CD8-positive, alpha-beta memory T cell (primary cell): Measurements from ENCODE around the gene CCDC88C. TPM values are rescaled to one million over a fixed set of nuclear protein-coding genes. Genes with fewer than 3 reads are reported as not detected.
A peak's percentile ranks its signal among the peaks of the same experiment; 100 is the strongest.

ENCODE experiments used
- CTCF ChIA-PET: fragments of 350-600 bp; sonication (Branson Sonifier 250); formaldehyde crosslinking; loops from one replicate; lab custom pipeline; 2021; ENCODE audit warnings: antibody characterized with exemption; lab: Charles Lee
- POLR2A ChIA-PET: fragments of 350-600 bp; sonication (Branson Sonifier 250); formaldehyde crosslinking; loops from one replicate; lab custom pipeline; 2021; ENCODE audit warnings: antibody characterized with exemption; lab: Charles Lee
- DNase-seq, 5 donors: peaks; one replicate each; pipeline versions ENCODE4 v3.0.0 to v3.0.0-alpha.2; 2020 to 2022; ENCODE audit warnings: mixed read lengths in 1 of 5
- H3K27ac ChIP-seq: one replicate; pipeline ENCODE4 v1.7.0; 2013; ENCODE audit warnings: low read depth, mild to moderate bottlenecking, low read length, moderate library complexity
- H3K27me3 ChIP-seq: 2 replicates; pipeline ENCODE4 v1.7.0; 2013; ENCODE audit warnings: low read length, mild to moderate bottlenecking; ENCODE audit not compliant: insufficient read depth, poor library complexity, severe bottlenecking
- H3K36me3 ChIP-seq: 2 replicates; pipeline ENCODE4 v1.7.0; 2013; ENCODE audit warnings: mild to moderate bottlenecking, low read length, moderate library complexity; ENCODE audit not compliant: insufficient read depth
- H3K4me1 ChIP-seq: 2 replicates; pipeline ENCODE4 v1.7.0; 2013; ENCODE audit warnings: mild to moderate bottlenecking, low read length, moderate library complexity; ENCODE audit not compliant: insufficient read depth
- H3K4me3 ChIP-seq: 2 replicates; pipeline ENCODE4 v1.7.0; 2013; ENCODE audit warnings: mild to moderate bottlenecking, low read length
- H3K9me3 ChIP-seq: 2 replicates; pipeline ENCODE4 v1.7.0; 2013; ENCODE audit warnings: mild to moderate bottlenecking, low read length
- H3K27ac Mint-ChIP-seq, 8 donors: one replicate each; pipeline ENCODE4 v1.8.0; 2020 to 2021; ENCODE audit warnings: mixed read lengths in 8 of 8, mild to moderate bottlenecking in 6 of 8, inconsistent platforms in 3 of 8, moderate library complexity in 3 of 8
- H3K27me3 Mint-ChIP-seq, 2 donors: one replicate each; pipeline ENCODE4 v1.8.0; 2020 to 2021; ENCODE audit warnings: mixed read lengths in 2 of 2, mild to moderate bottlenecking in 1 of 2, moderate library complexity in 1 of 2
- H3K36me3 Mint-ChIP-seq, 3 donors: one replicate each; pipeline ENCODE4 v1.8.0; 2020 to 2021; ENCODE audit warnings: mixed read lengths in 3 of 3, inconsistent platforms in 1 of 3, mild to moderate bottlenecking in 1 of 3
- H3K4me1 Mint-ChIP-seq, 3 donors: one replicate each; pipeline ENCODE4 v1.8.0; 2020 to 2021; ENCODE audit warnings: mixed read lengths in 3 of 3, inconsistent platforms in 1 of 3, mild to moderate bottlenecking in 1 of 3
- H3K4me3 Mint-ChIP-seq, 7 donors: one replicate each; pipeline ENCODE4 v1.8.0; 2020 to 2021; ENCODE audit warnings: mixed read lengths in 7 of 7, mild to moderate bottlenecking in 6 of 7, moderate library complexity in 4 of 7, inconsistent platforms in 2 of 7
- H3K9me3 Mint-ChIP-seq, 5 donors: one replicate each; pipeline ENCODE4 v1.8.0; 2020 to 2022; ENCODE audit warnings: mixed read lengths in 5 of 5, mild to moderate bottlenecking in 3 of 5, moderate library complexity in 2 of 5, inconsistent platforms in 1 of 5
- polyA plus RNA-seq: library from polyadenylated mRNA; unstranded; fragments of 300-500 nt; fragmentation: Illumina TruSeq; gene quantifications from one replicate; pipeline ENCODE4 v1.2.3, GENCODE V29; 2021
- total RNA-seq, 2 experiments: library from RNA; stranded (reverse); gene quantifications; one replicate each; pipeline ENCODE4 v1.2.3, GENCODE V29; 2021

CCDC88C gene
- total and polyA plus RNA-seq, 3 experiments from 2014 or later: 42.3 to 74.1 (median 71.7) TPM

- POLR2A ChIA-PET: interaction anchor here (1.4 to 5.2 kb wide), 3 partner anchors 13 to 29 kb away, joined by 5 to 58 read pairs (median 6); partner anchors contain the start of gene CCDC88C
- H3K27me3 ChIP-seq: no peaks in the 10 kb centered on the region
- H3K4me1 ChIP-seq: peaks cover 95% of the 10 kb centered on the region
- H3K4me3 Mint-ChIP-seq: peak overlapping the region; percentile 68 to 91 (median 85)
- peaks cover 8 to 43% (median 17%) of the 10 kb centered on the region in 3 donors for H3K36me3 Mint-ChIP-seq
- peak overlapping the region; percentile 53 for H3K27ac ChIP-seq
- no peaks in the 10 kb centered on the region for H3K9me3 ChIP-seq
- peaks cover 0 to 1% of the 10 kb centered on the region in 2 donors for H3K27me3 Mint-ChIP-seq
- CTCF ChIA-PET: interaction anchor here (1.1 to 13.8 kb wide), 7 partner anchors 9 to 79 kb away, joined by 3 to 211 read pairs (median 4); partner anchors contain the start of gene CCDC88C
- peaks cover 23% of the 10 kb centered on the region for H3K36me3 ChIP-seq
- H3K4me3 ChIP-seq: peak overlapping the region; percentile 40
- H3K27ac Mint-ChIP-seq: peak overlapping the region; percentile 92 to 100 (median 95)
- no peaks in the 10 kb centered on the region for H3K9me3 Mint-ChIP-seq
- peaks cover 90 to 97% (median 94%) of the 10 kb centered on the region in 3 donors for H3K4me1 Mint-ChIP-seq
- peak in 2 of 5 donors; percentile 49 to 51 for DNase-seq
These were observed 14.6 kb downstream of the CCDC88C start for GRCh38 chr14:91402771-91403600.

DNA sequence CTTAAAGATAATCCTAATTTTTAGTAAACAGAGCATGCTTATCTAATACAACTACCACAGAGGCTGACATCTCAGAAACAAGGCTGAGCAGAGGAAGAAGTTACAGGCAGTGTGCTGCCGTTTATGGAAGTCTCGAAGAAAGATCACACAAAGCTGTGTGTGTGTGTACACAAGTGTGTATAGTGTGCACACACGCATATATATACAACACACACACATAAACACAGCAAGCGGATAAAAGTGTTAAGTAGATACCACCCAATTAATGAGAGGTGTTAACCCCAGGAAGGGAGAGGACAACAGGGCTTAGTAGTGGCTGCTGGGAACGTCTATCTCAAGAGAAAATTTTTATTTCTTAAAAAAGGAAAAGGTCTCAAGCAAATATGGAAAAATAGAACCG is 15.3 kb downstream of the CCDC88C start:
- peak overlapping the region; percentile 92 to 100 (median 95) for H3K27ac Mint-ChIP-seq
- peaks cover 95% of the 10 kb centered on the region for H3K4me1 ChIP-seq
- H3K27ac ChIP-seq: peak overlapping the region; percentile 53
- peak overlapping the region; percentile 68 to 91 (median 85) for H3K4me3 Mint-ChIP-seq
- peaks cover 0 to 1% of the 10 kb centered on the region in 2 donors for H3K27me3 Mint-ChIP-seq
- H3K4me3 ChIP-seq: peak overlapping the region; percentile 40
- POLR2A ChIA-PET: interaction anchor here (0.5 to 5.2 kb wide), 6 partner anchors 10 to 151 kb away, joined by 3 to 58 read pairs (median 5); partner anchors contain the start of gene CCDC88C
- H3K4me1 Mint-ChIP-seq: peaks cover 90 to 97% (median 94%) of the 10 kb centered on the region in 3 donors
- H3K36me3 Mint-ChIP-seq: peaks cover 7 to 38% (median 15%) of the 10 kb centered on the region in 3 donors
- no peaks in the 10 kb centered on the region for H3K9me3 Mint-ChIP-seq
- DNase-seq: peak in 1 of 5 donors; percentile 32
- H3K27me3 ChIP-seq: no peaks in the 10 kb centered on the region
- CTCF ChIA-PET: interaction anchor here (1.1 to 13.8 kb wide), 6 partner anchors 8 to 79 kb away, joined by 3 to 211 read pairs (median 10); partner anchors contain the start of gene CCDC88C
- H3K36me3 ChIP-seq: peaks cover 16% of the 10 kb centered on the region
- no peaks in the 10 kb centered on the region for H3K9me3 ChIP-seq

- DNase-seq: no peak
- Histone ChIP-seq H3K4me1 (peaks cover 95% of the 10 kb centered on the region), H3K27ac (peak overlapping the region; percentile 53), H3K9me3 (no peaks in the 10 kb centered on the region), H3K27me3 (no peaks in the 10 kb centered on the region), H3K4me3 (peak overlapping the region; percentile 40), H3K36me3 (peaks cover 10% of the 10 kb centered on the region)
- POLR2A ChIA-PET: interaction anchor here (0.5 to 5.2 kb wide), 5 partner anchors 10 to 150 kb away, joined by 3 to 58 read pairs (median 4); partner anchors contain the start of gene CCDC88C
- H3K9me3 Mint-ChIP-seq: no peaks in the 10 kb centered on the region
- H3K36me3 Mint-ChIP-seq: peaks cover under 1 to 37% (median 11%) of the 10 kb centered on the region in 3 donors
- H3K27ac Mint-ChIP-seq: peak overlapping the region; percentile 92 to 100 (median 95)
- CTCF ChIA-PET: interaction anchor here (1.7 to 13.8 kb wide), 4 partner anchors 10 to 78 kb away, joined by 4 to 211 read pairs (median 32); partner anchors contain the start of gene CCDC88C
- H3K4me3 Mint-ChIP-seq: peak overlapping the region; percentile 68 to 91 (median 85)
- H3K27me3 Mint-ChIP-seq: peaks cover 0 to 1% of the 10 kb centered on the region in 2 donors
- H3K4me1 Mint-ChIP-seq: peaks cover 90 to 97% (median 94%) of the 10 kb centered on the region in 3 donors
These were observed 15.9 kb downstream of the CCDC88C start for GRCh38 chr14:91401751-91402150.

GRCh38 chr14:91400696-91401095 is 16.9 kb downstream of the CCDC88C start:
- peaks cover 0 to 1% of the 10 kb centered on the region in 2 donors for H3K27me3 Mint-ChIP-seq
- no peaks in the 10 kb centered on the region for H3K9me3 Mint-ChIP-seq
- Histone ChIP-seq H3K27ac (peak overlapping the region; percentile 18), H3K9me3 (no peaks in the 10 kb centered on the region), H3K27me3 (no peaks in the 10 kb centered on the region), H3K36me3 (no peaks in the 10 kb centered on the region), H3K4me1 (peaks cover 95% of the 10 kb centered on the region), H3K4me3 (peak overlapping the region; percentile 76)
- CTCF ChIA-PET: interaction anchor here (1.2 to 13.8 kb wide), 9 partner anchors 9 to 76 kb away, joined by 5 to 211 read pairs (median 9); partner anchors contain the start of gene CCDC88C
- peak overlapping the region; percentile 97 to 100 (median 99) for H3K4me3 Mint-ChIP-seq
- peaks cover 0 to 37% (median 11%) of the 10 kb centered on the region in 3 donors for H3K36me3 Mint-ChIP-seq
- H3K27ac Mint-ChIP-seq: peak overlapping the region; percentile 92 to 100 (median 97)
- H3K4me1 Mint-ChIP-seq: peaks cover 90 to 97% (median 94%) of the 10 kb centered on the region in 3 donors
- POLR2A ChIA-PET: interaction anchor here (0.8 to 3.8 kb wide), 9 partner anchors 10 to 84 kb away, joined by 3 to 52 read pairs (median 5); no protein-coding TSS in a partner anchor
- no peak for DNase-seq

DNA sequence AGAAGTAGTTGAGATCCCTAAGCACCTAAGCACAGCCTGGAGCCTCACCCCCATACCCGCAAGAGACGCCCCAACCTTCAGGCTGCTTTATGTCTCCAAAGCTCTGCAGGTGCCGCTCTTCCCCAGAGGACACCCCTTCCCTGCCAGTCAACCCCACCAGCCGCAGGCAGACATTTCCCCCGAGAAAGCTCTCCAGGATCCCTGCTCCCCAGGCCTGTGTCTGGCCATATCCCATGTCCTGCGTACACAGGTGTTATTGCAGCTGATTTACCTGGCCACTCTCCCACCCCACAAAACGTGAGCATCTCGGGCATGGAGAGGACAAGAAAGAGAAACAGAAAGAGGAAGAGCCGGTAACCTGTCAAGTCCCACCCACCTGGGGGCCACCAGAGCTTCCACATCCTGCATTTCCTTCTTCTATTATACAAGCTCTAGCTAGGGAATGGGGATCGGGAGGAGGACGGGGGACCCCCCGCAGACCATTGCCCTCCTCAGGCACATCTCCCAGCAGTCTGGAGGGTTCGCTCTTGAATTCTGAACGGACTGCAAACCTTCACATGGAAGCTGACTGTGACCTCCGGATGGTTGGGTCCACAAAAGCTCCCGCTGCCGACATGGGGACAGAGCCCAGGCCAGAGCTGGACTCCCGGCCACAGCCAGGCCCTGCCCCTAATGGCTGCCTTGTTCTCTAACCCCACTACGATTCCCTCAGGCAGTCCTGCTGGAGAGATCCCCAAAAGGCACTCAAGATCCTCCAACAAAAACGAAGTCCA is 17.6 kb downstream of the CCDC88C start:
- peak in 2 of 5 donors; percentile 66 to 71 for DNase-seq
- no peaks in the 10 kb centered on the region for H3K36me3 ChIP-seq

DNA sequence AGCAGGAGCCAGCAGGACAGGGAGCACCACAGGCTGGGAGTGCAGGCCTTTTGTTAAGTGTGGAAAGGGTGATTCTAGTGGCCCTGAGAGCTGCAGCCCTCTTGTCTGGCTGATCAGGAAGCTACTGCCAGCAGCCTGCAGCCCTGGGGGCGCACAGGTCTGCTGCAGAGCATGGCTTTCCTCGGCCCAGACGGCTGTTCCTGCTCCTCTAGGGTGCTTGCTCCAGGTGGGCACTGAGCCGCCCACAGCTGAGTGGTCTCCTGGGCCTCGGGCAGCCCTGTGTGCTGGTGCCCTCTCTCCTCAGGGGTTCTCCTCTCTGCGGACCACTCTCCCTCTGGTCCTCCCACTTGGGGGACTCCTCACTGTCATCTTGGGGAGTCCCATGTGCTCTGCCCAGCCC is 18.9 kb downstream of the CCDC88C start:
- Histone ChIP-seq H3K36me3 (no peaks in the 10 kb centered on the region), H3K9me3 (no peaks in the 10 kb centered on the region), H3K4me3 (peak overlapping the region; percentile 76), H3K27me3 (no peaks in the 10 kb centered on the region), H3K4me1 (peaks cover 95% of the 10 kb centered on the region), H3K27ac (no peak overlapping the region)
- H3K27me3 Mint-ChIP-seq: peaks cover 0 to 1% of the 10 kb centered on the region in 2 donors
- H3K9me3 Mint-ChIP-seq: no peaks in the 10 kb centered on the region
- peak overlapping the region; percentile 92 to 100 (median 97) for H3K27ac Mint-ChIP-seq
- peak overlapping the region; percentile 97 to 100 (median 99) for H3K4me3 Mint-ChIP-seq
- peaks cover 0 to 40% (median 8%) of the 10 kb centered on the region in 3 donors for H3K36me3 Mint-ChIP-seq
- DNase-seq: peak in 1 of 5 donors; percentile 50
- H3K4me1 Mint-ChIP-seq: peaks cover 90 to 99% (median 97%) of the 10 kb centered on the region in 3 donors
- ChIA-PET POLR2A (interaction anchor here (0.6 to 3.8 kb wide), 13 partner anchors 10 to 81 kb away, joined by 3 to 52 read pairs (median 5); no protein-coding TSS in a partner anchor), CTCF (interaction anchor here (0.9 to 13.8 kb wide), 18 partner anchors 7 to 83 kb away, joined by 3 to 211 read pairs (median 8); partner anchors contain the start of gene CCDC88C)

More for the DNA sequence above, 17.6 kb downstream of the CCDC88C start:
- Mint-ChIP-seq H3K27ac (peak overlapping the region; percentile 92 to 100 (median 97)), H3K4me1 (peaks cover 90 to 97% (median 94%) of the 10 kb centered on the region in 3 donors), H3K9me3 (no peaks in the 10 kb centered on the region), H3K4me3 (peak overlapping the region; percentile 97 to 100 (median 99)), H3K27me3 (peaks cover 0 to 1% of the 10 kb centered on the region in 2 donors), H3K36me3 (peaks cover 0 to 37% (median 5%) of the 10 kb centered on the region in 3 donors)
- CTCF ChIA-PET: interaction anchor here (1.1 to 13.8 kb wide), 10 partner anchors 8 to 76 kb away, joined by 4 to 211 read pairs (median 8); partner anchors contain the start of gene CCDC88C
- Histone ChIP-seq H3K4me1 (peaks cover 95% of the 10 kb centered on the region), H3K27me3 (no peaks in the 10 kb centered on the region), H3K27ac (peak overlapping the region; percentile 18), H3K9me3 (no peaks in the 10 kb centered on the region), H3K4me3 (peak overlapping the region; percentile 76)
- POLR2A ChIA-PET: interaction anchor here (0.7 to 3.8 kb wide), 13 partner anchors 8 to 83 kb away, joined by 3 to 52 read pairs (median 5); no protein-coding TSS in a partner anchor
